Measurements from ENCODE around the gene OBSCN. TPM values are rescaled to one million over a fixed set of nuclear protein-coding genes. Genes with fewer than 3 reads are reported as not detected.

Gene OBSCN
- polyA plus RNA-seq, 4 donors: 14.3 to 42.9 (median 24.9) TPM

GRCh38 chr1:228286505-228287417 lies 78.9 kb downstream of the OBSCN start:
- DNase-seq (ENCODE audit: low read depth in 4 of 4, low spot score in 3 of 4): no peak

- no peak for DNase-seq (ENCODE audit: low read depth in 4 of 4, low spot score in 3 of 4)
Measured at GRCh38 chr1:228287541-228288425, 79.9 kb downstream of the OBSCN start.

- DNase-seq (ENCODE audit: low read depth in 4 of 4, low spot score in 3 of 4): no peak
Measured at GRCh38 chr1:228288536-228289238, 80.8 kb downstream of the OBSCN start.

- DNase-seq (ENCODE audit: low read depth in 4 of 4, low spot score in 3 of 4): no peak
Measured at GRCh38 chr1:228289239-228289849, 81.5 kb downstream of the OBSCN start.

GRCh38 chr1:228289996-228290881 lies 82.4 kb downstream of the OBSCN start:
- no peak for DNase-seq (ENCODE audit: low read depth in 4 of 4, low spot score in 3 of 4)

GRCh38 chr1:228291906-228292608 lies 84.2 kb downstream of the OBSCN start:
- no peak for DNase-seq (ENCODE audit: low read depth in 4 of 4, low spot score in 3 of 4)

GRCh38 chr1:228292609-228292911 lies 84.7 kb downstream of the OBSCN start:
- DNase-seq (ENCODE audit: low read depth in 4 of 4, low spot score in 3 of 4): no peak

- no peak for DNase-seq (ENCODE audit: low read depth in 4 of 4, low spot score in 3 of 4)
Measured at GRCh38 chr1:228293393-228293792, 85.5 kb downstream of the OBSCN start.

GRCh38 chr1:228293816-228294500 lies 86.1 kb downstream of the OBSCN start:
- no peak for DNase-seq (ENCODE audit: low read depth in 4 of 4, low spot score in 3 of 4)

- DNase-seq (ENCODE audit: low read depth in 4 of 4, low spot score in 3 of 4): no peak
Measured at GRCh38 chr1:228294717-228295116, 86.9 kb downstream of the OBSCN start.

GRCh38 chr1:228295201-228295600 lies 87.4 kb downstream of the OBSCN start:
- no peak for DNase-seq (ENCODE audit: low read depth in 4 of 4, low spot score in 3 of 4)

- no peak for DNase-seq (ENCODE audit: low read depth in 4 of 4, low spot score in 3 of 4)
Measured at GRCh38 chr1:228295981-228296380, 88.1 kb downstream of the OBSCN start.

- no peak for DNase-seq (ENCODE audit: low read depth in 4 of 4, low spot score in 3 of 4)
Measured at GRCh38 chr1:228297242-228297641, 89.4 kb downstream of the OBSCN start.

- DNase-seq (ENCODE audit: low read depth in 4 of 4, low spot score in 3 of 4): no peak
Measured at GRCh38 chr1:228297822-228298221, 90.0 kb downstream of the OBSCN start.

- no peak for DNase-seq (ENCODE audit: low read depth in 4 of 4, low spot score in 3 of 4)
Measured at GRCh38 chr1:228298471-228298870, 90.6 kb downstream of the OBSCN start.

- DNase-seq (ENCODE audit: low read depth in 4 of 4, low spot score in 3 of 4): no peak
Measured at GRCh38 chr1:228299211-228299610, 91.4 kb downstream of the OBSCN start.

GRCh38 chr1:228299901-228300300 lies 92.1 kb downstream of the OBSCN start:
- no peak for DNase-seq (ENCODE audit: low read depth in 4 of 4, low spot score in 3 of 4)

GRCh38 chr1:228302086-228302485 lies 94.2 kb downstream of the OBSCN start:
- DNase-seq (ENCODE audit: low read depth in 4 of 4, low spot score in 3 of 4): no peak

Measured in left renal pelvis (tissue), 4 donors.